Peyer's patch (tissue), 4 donors: ENCODE data around the gene PCNP. TPM values are rescaled to one million over a fixed set of nuclear protein-coding genes. Genes with fewer than 3 reads are reported as not detected.
A peak's percentile ranks its signal among the peaks of the same experiment; 100 is the strongest.

Experiments
- DNase-seq, 3 donors: peaks; one replicate each; pipeline ENCODE4 v3.0.0-alpha.2; 2017 to 2019
- H3K27ac ChIP-seq, 4 donors: fragments of 200-600 bp; sonication (generic); one replicate each; pipeline ENCODE4 v1.5.1; 2016 to 2019
- H3K27me3 ChIP-seq, 2 donors: fragments of 200-600 bp; sonication (generic); one replicate each; pipeline ENCODE4 v1.5.1; 2019
- H3K36me3 ChIP-seq, 3 donors: fragments of 200-600 bp; sonication (generic); one replicate each; pipeline ENCODE4 v1.5.1; 2016 to 2019
- H3K4me1 ChIP-seq, 4 donors: fragments of 200-600 bp; sonication (generic); one replicate each; pipeline ENCODE4 v1.5.1; 2016 to 2019
- H3K4me3 ChIP-seq, 4 donors: fragments of 200-600 bp; sonication (generic); 1 replicate in 3 of 4; 2 replicates in 1 of 4; pipeline ENCODE4 v1.5.1; 2016 to 2019; ENCODE audit warnings: mild to moderate bottlenecking in 1 of 4
- H3K9me3 ChIP-seq, 4 donors: fragments of 200-600 bp; sonication (generic); one replicate each; pipeline ENCODE4 v1.5.1; 2016 to 2019; ENCODE audit warnings: mild to moderate bottlenecking in 1 of 4
- POLR2A ChIP-seq, 2 donors: fragments of 450-650 bp; IDR thresholded peaks; one replicate each; pipeline ENCODE4 v1.5.1; 2017; ENCODE audit warnings: antibody characterized with exemption in 2 of 2, mild to moderate bottlenecking in 2 of 2, moderate library complexity in 2 of 2
- total RNA-seq, 4 donors: library from RNA; depleted of rRNA; stranded (reverse); fragments of >200 nt; gene quantifications; one replicate each; pipeline ENCODE4 v1.1.0, GENCODE V29; 2016
- TF ChIP-seq, protein P1 (sequence below), 6 experiments: fragments of 450-650 bp in 4 of 6; fragments of 200-600 bp in 2 of 6; sonication (generic) in 1 of 6; IDR thresholded peaks; one replicate each; pipeline ENCODE4 v1.5.1; 2017 to 2019; ENCODE audit warnings: antibody characterized with exemption in 6 of 6, mild to moderate bottlenecking in 3 of 6, moderate library complexity in 1 of 6

PCNP gene
- total RNA-seq: 100 to 1,000 TPM in 1 of 4 donors, 10 to 100 TPM in 3; 61.9 to 106 (median 69.8) TPM

DNA sequence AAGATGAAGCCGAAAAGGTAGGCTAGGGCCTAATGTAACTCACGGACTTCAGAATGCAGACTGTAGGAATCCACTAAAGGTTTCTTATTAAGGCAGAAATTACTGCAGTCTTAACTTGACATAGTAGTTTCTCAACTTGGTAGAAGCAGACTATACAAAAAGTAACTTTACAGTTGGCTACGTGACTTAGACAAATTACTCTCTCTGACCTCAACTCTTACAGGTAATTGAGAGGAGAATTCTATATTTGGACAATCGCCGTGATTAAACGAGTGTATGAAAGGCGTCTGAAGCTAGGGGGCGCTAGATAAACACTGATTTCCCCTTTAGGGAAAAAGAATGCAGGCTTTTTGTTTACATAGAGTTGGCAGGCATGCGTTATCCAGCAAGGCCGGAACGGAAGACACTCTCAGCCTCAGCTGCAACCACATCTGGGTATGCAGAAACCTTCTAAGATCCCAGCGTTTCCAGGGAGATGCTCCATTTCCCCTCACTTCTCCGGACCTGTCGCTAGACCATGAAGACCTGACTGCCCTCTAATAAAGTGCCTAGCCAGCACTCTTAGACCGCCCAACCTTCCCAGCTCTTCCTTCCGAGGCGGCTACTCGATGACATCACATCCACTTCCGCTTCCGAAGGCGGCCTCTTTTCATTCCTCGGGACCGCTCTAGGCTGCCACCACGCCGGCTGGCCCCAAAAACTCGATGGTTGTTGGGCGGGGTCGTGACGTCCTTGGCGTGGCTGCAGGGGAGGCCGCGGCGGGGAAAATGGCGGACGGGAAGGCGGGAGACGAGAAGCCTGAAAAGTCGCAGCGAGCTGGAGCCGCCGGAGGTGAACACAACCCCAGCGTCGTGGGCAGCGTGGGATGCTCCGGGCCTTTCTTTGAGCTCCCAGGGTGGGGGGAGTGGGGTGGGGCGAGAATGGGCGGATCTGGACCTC, at the start of gene PCNP:
Gene PCNP (plus strand): TSS at position 732 of the 939 bp plus-strand sequence. CDS start 36 bp downstream, at position 768.
- DNase-seq: peak; percentile 99
- Histone ChIP-seq H3K9me3 (no peaks in the 10 kb centered on the region), H3K27ac (peak within 1 kb of the TSS; percentile 91 to 99 (median 96)), H3K4me1 (peaks cover 0 to 27% (median 4%) of the 10 kb centered on the region in 4 donors), H3K27me3 (no peaks in the 10 kb centered on the region), H3K36me3 (peaks cover 0 to 5% (median 0%) of the 10 kb centered on the region in 3 donors), H3K4me3 (peak within 1 kb of the TSS; percentile 70 to 92 (median 84))
- TF ChIP-seq, protein P1, sequence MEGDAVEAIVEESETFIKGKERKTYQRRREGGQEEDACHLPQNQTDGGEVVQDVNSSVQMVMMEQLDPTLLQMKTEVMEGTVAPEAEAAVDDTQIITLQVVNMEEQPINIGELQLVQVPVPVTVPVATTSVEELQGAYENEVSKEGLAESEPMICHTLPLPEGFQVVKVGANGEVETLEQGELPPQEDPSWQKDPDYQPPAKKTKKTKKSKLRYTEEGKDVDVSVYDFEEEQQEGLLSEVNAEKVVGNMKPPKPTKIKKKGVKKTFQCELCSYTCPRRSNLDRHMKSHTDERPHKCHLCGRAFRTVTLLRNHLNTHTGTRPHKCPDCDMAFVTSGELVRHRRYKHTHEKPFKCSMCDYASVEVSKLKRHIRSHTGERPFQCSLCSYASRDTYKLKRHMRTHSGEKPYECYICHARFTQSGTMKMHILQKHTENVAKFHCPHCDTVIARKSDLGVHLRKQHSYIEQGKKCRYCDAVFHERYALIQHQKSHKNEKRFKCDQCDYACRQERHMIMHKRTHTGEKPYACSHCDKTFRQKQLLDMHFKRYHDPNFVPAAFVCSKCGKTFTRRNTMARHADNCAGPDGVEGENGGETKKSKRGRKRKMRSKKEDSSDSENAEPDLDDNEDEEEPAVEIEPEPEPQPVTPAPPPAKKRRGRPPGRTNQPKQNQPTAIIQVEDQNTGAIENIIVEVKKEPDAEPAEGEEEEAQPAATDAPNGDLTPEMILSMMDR (IDR thresholded peaks at IDR 0.05): peak; percentile 83 to 97 (median 95)
- TF ChIP-seq POLR2A (IDR thresholded peaks at IDR 0.05): peak; percentile 73 to 83

- Histone ChIP-seq H3K36me3 (no peaks in the 10 kb centered on the region), H3K27ac (no peak overlapping the region), H3K9me3 (no peaks in the 10 kb centered on the region), H3K27me3 (no peaks in the 10 kb centered on the region), H3K4me3 (no peak overlapping the region), H3K4me1 (no peaks in the 10 kb centered on the region)
- DNase-seq: no peak
- TF ChIP-seq POLR2A (IDR thresholded peaks at IDR 0.05): no peak
- TF ChIP-seq, protein P1 (IDR thresholded peaks at IDR 0.05): no peak
Observed at GRCh38 chr3:101527441-101527840, 46.5 kb upstream of the PCNP start.

- no peak overlapping the region for H3K27ac ChIP-seq
Observed at GRCh38 chr3:101527906-101528305, 46.1 kb upstream of the PCNP start.

GRCh38 chr3:101529816-101530685, 43.9 kb upstream of the PCNP start:
- Histone ChIP-seq H3K36me3 (no peaks in the 10 kb centered on the region), H3K27ac (no peak overlapping the region), H3K9me3 (no peaks in the 10 kb centered on the region), H3K4me3 (no peak overlapping the region), H3K4me1 (no peaks in the 10 kb centered on the region), H3K27me3 (no peaks in the 10 kb centered on the region)
- no peak for DNase-seq
- no peak for TF ChIP-seq POLR2A (IDR thresholded peaks at IDR 0.05)
- TF ChIP-seq, protein P1 (IDR thresholded peaks at IDR 0.05): no peak

More at GRCh38 chr3:101527906-101528305, 46.1 kb upstream of the PCNP start:
- no peaks in the 10 kb centered on the region for H3K9me3 ChIP-seq
- DNase-seq: no peak
- H3K4me3 ChIP-seq: no peak overlapping the region
- H3K27me3 ChIP-seq: no peaks in the 10 kb centered on the region
- no peaks in the 10 kb centered on the region for H3K36me3 ChIP-seq
- TF ChIP-seq, protein P1 (IDR thresholded peaks at IDR 0.05): no peak
- no peak for TF ChIP-seq POLR2A (IDR thresholded peaks at IDR 0.05)
- H3K4me1 ChIP-seq: no peaks in the 10 kb centered on the region

DNA sequence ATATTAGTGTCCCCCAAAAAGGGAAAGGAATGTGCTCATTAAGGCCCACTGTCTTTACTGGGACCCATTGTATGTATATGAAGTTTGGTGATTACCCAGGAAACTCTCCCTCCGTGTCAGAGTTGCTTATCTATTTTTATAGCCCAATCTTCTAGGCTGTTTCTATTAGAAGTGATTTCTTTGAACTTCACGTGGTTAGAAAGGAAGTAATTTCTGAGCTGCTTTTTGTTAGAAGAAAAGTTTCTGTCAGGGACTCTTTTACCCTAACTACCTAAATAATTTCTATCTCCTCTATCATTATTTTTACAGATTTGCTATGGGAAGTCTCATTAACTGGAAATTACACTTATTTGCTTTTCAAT, 43.3 kb upstream of the PCNP start:
- Histone ChIP-seq H3K4me1 (no peaks in the 10 kb centered on the region), H3K4me3 (no peak overlapping the region), H3K27ac (no peak overlapping the region), H3K27me3 (no peaks in the 10 kb centered on the region), H3K36me3 (no peaks in the 10 kb centered on the region), H3K9me3 (no peaks in the 10 kb centered on the region)
- DNase-seq: no peak
- TF ChIP-seq, protein P1 (IDR thresholded peaks at IDR 0.05): no peak
- TF ChIP-seq POLR2A (IDR thresholded peaks at IDR 0.05): no peak
